Lung (tissue), 12 donors: ENCODE results near the gene ARHGAP15. TPM values are rescaled to one million over a fixed set of nuclear protein-coding genes. Genes with fewer than 3 reads are reported as not detected.

Experiments used
- ATAC-seq: fragments of 200-7000 bp; cut with Tn5 transposase; one replicate; pipeline ENCODE4 v1.9.1; 2020; ENCODE audit warnings: moderate number of reproducible peaks; ENCODE audit not compliant: insufficient read depth, low FRiP score
- DNase-seq, 3 donors: peaks; one replicate each; pipeline ENCODE4 v3.0.0-alpha.2; 2013 to 2017
- H3K27ac ChIP-seq, 2 donors: one replicate each; pipeline ENCODE4 v1.5.1; 2013; ENCODE audit warnings: mild to moderate bottlenecking in 2 of 2, moderate library complexity in 2 of 2, control low read depth in 1 of 2, inconsistent platforms in 1 of 2, low read depth in 1 of 2, low read length in 1 of 2
- H3K27me3 ChIP-seq, 3 donors: one replicate each; pipeline ENCODE4 v1.5.1; 2013; ENCODE audit warnings: low read length in 2 of 3; ENCODE audit not compliant: control insufficient read depth in 3 of 3, insufficient read depth in 3 of 3
- H3K36me3 ChIP-seq, 4 donors: one replicate each; pipeline ENCODE4 v1.5.1; 2013; ENCODE audit warnings: low read length in 4 of 4, mild to moderate bottlenecking in 1 of 4, moderate library complexity in 1 of 4; ENCODE audit not compliant: control insufficient read depth in 4 of 4, insufficient read depth in 4 of 4
- H3K4me1 ChIP-seq, 5 donors: one replicate each; pipeline ENCODE4 v1.5.1; 2013; ENCODE audit warnings: low read length in 5 of 5, mild to moderate bottlenecking in 2 of 5, moderate library complexity in 1 of 5; ENCODE audit not compliant: control insufficient read depth in 5 of 5, insufficient read depth in 5 of 5
- H3K4me3 ChIP-seq: one replicate; pipeline ENCODE4 v1.5.1; 2013; ENCODE audit warnings: mild to moderate bottlenecking, control low read depth, moderate library complexity
- H3K9ac ChIP-seq, 2 donors: one replicate each; pipeline ENCODE4 v1.5.1; 2013; ENCODE audit warnings: low read length in 2 of 2, control low read depth in 1 of 2; ENCODE audit not compliant: insufficient read depth in 1 of 2
- H3K9me3 ChIP-seq, 4 donors: one replicate each; pipeline ENCODE4 v1.5.1; 2013; ENCODE audit warnings: low read length in 3 of 4, mild to moderate bottlenecking in 1 of 4, moderate library complexity in 1 of 4; ENCODE audit not compliant: control insufficient read depth in 4 of 4, insufficient read depth in 3 of 4
- CTCF ChIP-seq: IDR thresholded peaks from 2 replicates; pipeline ENCODE4 v1.5.1; 2012; ENCODE audit warnings: mild to moderate bottlenecking; ENCODE audit errors: control extremely low read depth, extremely low read depth
- WGBS, 2 donors: extraction: QIAGEN DNeasy Blood & Tissue Kit; methylation state at CpG; one replicate each; pipeline ENCODE4 v1.1.7; 2013; 5-methylcytosine and 5-hydroxymethylcytosine counted together
- polyA plus RNA-seq, 2 donors: library from polyadenylated mRNA; stranded (reverse); fragments of 200-250 nt; gene quantifications; one replicate each; pipeline ENCODE4 v1.2.1, GENCODE V29; 2013
- total RNA-seq, 2 donors: library from RNA; depleted of rRNA in 1 of 2; stranded (reverse); fragments of >200 nt in 1 of 2; gene quantifications; one replicate each; pipeline ENCODE4 v1.2.1, GENCODE V29; 2014 to 2021
- donor health status: control.
- donor health status: control.
- donor health status: Bipolar disorder and iron deficiency.
- donor health status: healthy.
- donor health status: DM: yes; HTN: yes; CAD: no.

ARHGAP15 gene
- total and polyA plus RNA-seq, 4 donors: 5.9 to 74.3 (median 13.2) TPM

DNA sequence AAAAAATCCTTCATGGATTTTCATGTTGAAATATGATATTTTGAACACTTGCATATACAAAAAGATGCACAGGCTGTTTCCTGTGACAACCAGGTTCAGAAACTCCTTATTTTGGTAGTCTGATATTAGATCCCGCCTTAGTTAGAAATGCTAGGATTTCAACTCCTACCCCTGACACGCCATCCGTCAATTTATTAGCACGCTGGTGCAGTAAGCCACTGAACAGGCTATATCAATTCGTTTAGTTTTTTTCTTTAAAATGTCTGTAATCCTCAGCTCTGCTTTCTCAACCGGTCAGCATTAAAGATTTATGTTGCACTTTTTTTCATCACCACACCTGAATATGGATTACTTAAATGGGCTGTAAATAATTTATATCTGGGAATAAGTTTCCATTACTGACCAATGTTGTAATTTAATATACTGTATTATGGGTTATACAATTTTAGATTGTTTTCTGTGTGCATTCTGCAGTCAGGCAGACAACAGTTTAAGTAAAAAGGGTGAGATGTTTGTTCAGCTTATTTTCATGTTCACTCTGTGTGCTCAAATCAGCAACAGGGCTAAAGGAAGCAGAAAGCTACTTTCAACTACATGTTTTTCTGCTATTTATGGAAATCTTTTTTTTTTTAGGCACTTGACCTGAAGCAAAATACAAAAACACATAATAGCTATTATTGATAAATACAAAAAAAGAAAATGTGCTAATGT is 227.7 kb downstream of the ARHGAP15 start:
- 86 to 88% methylated on average over 6 of the region's 6 CpGs for WGBS, 2 donors
- ATAC-seq (no peak), DNase-seq (no peak)
- no peak overlapping the region for H3K4me3 ChIP-seq
- TF ChIP-seq CTCF: no peak
- no peaks in the 10 kb centered on the region for H3K27me3 ChIP-seq
- peaks cover 0 to 3% (median 0%) of the 10 kb centered on the region in 5 donors for H3K4me1 ChIP-seq
- H3K27ac ChIP-seq: no peak overlapping the region
- H3K36me3 ChIP-seq: no peaks in the 10 kb centered on the region
- no peaks in the 10 kb centered on the region for H3K9me3 ChIP-seq
- no peak overlapping the region for H3K9ac ChIP-seq

DNA sequence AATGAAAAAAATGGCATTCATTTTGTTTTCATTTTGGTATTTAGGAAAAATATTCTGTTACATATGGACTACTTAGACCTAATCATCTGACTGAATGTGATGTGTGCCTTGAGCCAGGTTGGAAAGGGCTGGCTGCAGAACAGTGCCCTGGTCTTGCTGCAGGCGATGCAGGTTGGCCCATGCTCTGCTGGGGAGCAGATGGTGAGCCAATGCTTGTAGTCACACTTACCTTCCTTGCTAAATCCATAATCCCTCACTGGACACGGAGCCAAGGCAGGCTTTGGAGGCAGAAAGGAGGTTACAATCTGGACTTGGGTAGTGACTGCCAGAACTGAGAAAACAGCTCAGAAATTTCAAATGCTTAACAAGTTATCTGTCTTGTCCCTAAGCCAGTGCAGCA is 228.7 kb downstream of the ARHGAP15 start:
- Histone ChIP-seq H3K27ac (no peak overlapping the region), H3K4me3 (no peak overlapping the region), H3K9me3 (no peaks in the 10 kb centered on the region), H3K36me3 (no peaks in the 10 kb centered on the region), H3K27me3 (no peaks in the 10 kb centered on the region), H3K4me1 (peaks cover 0 to 3% (median 0%) of the 10 kb centered on the region in 5 donors), H3K9ac (no peak overlapping the region)
- no peak for TF ChIP-seq CTCF
- 74 to 91% methylated on average over 2 of the region's 2 CpGs for WGBS, 2 donors
- ATAC-seq (no peak), DNase-seq (peak in 1 of 3 donors; percentile 17)

- ATAC-seq (no peak), DNase-seq (no peak)
- H3K9ac ChIP-seq: no peak overlapping the region
- H3K27ac ChIP-seq: no peak overlapping the region
- WGBS, 2 donors: 93 to 94% methylated on average over 2 of the region's 2 CpGs
- no peaks in the 10 kb centered on the region for H3K36me3 ChIP-seq
- no peaks in the 10 kb centered on the region for H3K9me3 ChIP-seq
- TF ChIP-seq CTCF: no peak
- no peak overlapping the region for H3K4me3 ChIP-seq
- H3K27me3 ChIP-seq: no peaks in the 10 kb centered on the region
- H3K4me1 ChIP-seq: peaks cover 0 to 3% (median 0%) of the 10 kb centered on the region in 5 donors
Observed at GRCh38 chr2:143361346-143361745, 232.1 kb downstream of the ARHGAP15 start.

GRCh38 chr2:143371616-143372015 is 242.4 kb downstream of the ARHGAP15 start:
- Histone ChIP-seq H3K27me3 (no peaks in the 10 kb centered on the region), H3K4me1 (no peaks in the 10 kb centered on the region), H3K4me3 (no peak overlapping the region), H3K27ac (no peak overlapping the region), H3K36me3 (no peaks in the 10 kb centered on the region), H3K9me3 (no peaks in the 10 kb centered on the region), H3K9ac (no peak overlapping the region)
- 69 to 85% methylated on average over 2 of the region's 2 CpGs for WGBS, 2 donors
- no peak for DNase-seq
- ATAC-seq: no peak
- TF ChIP-seq CTCF: no peak
